ENCODE measurements around the gene SYTL5. TPM values are rescaled to one million over a fixed set of nuclear protein-coding genes. Genes with fewer than 3 reads are reported as not detected.
A peak's percentile ranks its signal among the peaks of the same experiment; 100 is the strongest.

Gene SYTL5
- total and polyA plus RNA-seq, 2 experiments from 2014 or later: not detected

- TF ChIP-seq EZH2 (IDR thresholded peaks at IDR 0.05; ENCODE audit: insufficient read depth, poor library complexity, severe bottlenecking) (no peak), EZH2phosphoT487 (IDR thresholded peaks at IDR 0.05; ENCODE audit: insufficient read depth, low read depth) (no peak)
- Histone ChIP-seq H3K4me3 (no peak overlapping the region), H3F3A (ENCODE audit: insufficient read depth) (no peaks in the 10 kb centered on the region), H3K27me3 (replicated peaks; ENCODE audit: insufficient read depth) (no peaks in the 10 kb centered on the region), H3K79me2 (ENCODE audit: insufficient read depth) (no peaks in the 10 kb centered on the region), H3K27ac (no peak overlapping the region), H2AFZ (no peak overlapping the region), H3K4me1 (ENCODE audit: insufficient read depth) (no peaks in the 10 kb centered on the region), H3K36me3 (ENCODE audit: low read depth) (no peaks in the 10 kb centered on the region), H4K20me1 (ENCODE audit: insufficient read depth) (no peaks in the 10 kb centered on the region), H3K4me2 (ENCODE audit: unreplicated experiment) (no peak overlapping the region), H3K9me3 (ENCODE audit: low read depth) (no peaks in the 10 kb centered on the region), H3K9ac (no peak overlapping the region), H3K9me2 (ENCODE audit: insufficient read depth) (no peaks in the 10 kb centered on the region)
- in situ Hi-C loops (cut with MboI): no loop called here
- peak; percentile 49 for DNase-seq
- WGBS, 2 experiments (ENCODE audit: low coverage in 1 of 2, low lambda C conversion rate in 2 of 2, missing lambda C conversion rate in 2 of 2): 41 to 51% methylated on average over 2 of the region's 2 CpGs
These were observed 30.1 kb downstream of the SYTL5 start for GRCh38 chrX:38036466-38036865.

- H3K27me3 ChIP-seq (replicated peaks; ENCODE audit: insufficient read depth): no peaks in the 10 kb centered on the region
- H3K9me3 ChIP-seq (ENCODE audit: low read depth): no peaks in the 10 kb centered on the region
- H2AFZ ChIP-seq: no peak overlapping the region
- no peak overlapping the region for H3K4me2 ChIP-seq (ENCODE audit: unreplicated experiment)
- TF ChIP-seq EZH2 (IDR thresholded peaks at IDR 0.05; ENCODE audit: insufficient read depth, poor library complexity, severe bottlenecking) (no peak), EZH2phosphoT487 (IDR thresholded peaks at IDR 0.05; ENCODE audit: insufficient read depth, low read depth) (no peak)
- no peak overlapping the region for H3K4me3 ChIP-seq
- in situ Hi-C loops (cut with MboI): no loop called here
- no peaks in the 10 kb centered on the region for H4K20me1 ChIP-seq (ENCODE audit: insufficient read depth)
- H3F3A ChIP-seq (ENCODE audit: insufficient read depth): no peaks in the 10 kb centered on the region
- no peaks in the 10 kb centered on the region for H3K9me2 ChIP-seq (ENCODE audit: insufficient read depth)
- no peak overlapping the region for H3K9ac ChIP-seq
- H3K36me3 ChIP-seq (ENCODE audit: low read depth): no peaks in the 10 kb centered on the region
- DNase-seq: no peak
- H3K27ac ChIP-seq: no peak overlapping the region
- 66 to 78% methylated on average over 2 of the region's 2 CpGs for WGBS, 2 experiments (ENCODE audit: low coverage in 1 of 2, low lambda C conversion rate in 2 of 2, missing lambda C conversion rate in 2 of 2)
- no peaks in the 10 kb centered on the region for H3K79me2 ChIP-seq (ENCODE audit: insufficient read depth)
- H3K4me1 ChIP-seq (ENCODE audit: insufficient read depth): no peaks in the 10 kb centered on the region
These were observed 32.1 kb downstream of the SYTL5 start for GRCh38 chrX:38038501-38038900.

GRCh38 chrX:38041237-38041636 lies 34.9 kb downstream of the SYTL5 start:
- TF ChIP-seq EZH2 (IDR thresholded peaks at IDR 0.05; ENCODE audit: insufficient read depth, poor library complexity, severe bottlenecking) (no peak), EZH2phosphoT487 (IDR thresholded peaks at IDR 0.05; ENCODE audit: insufficient read depth, low read depth) (no peak)
- Histone ChIP-seq H3K9me2 (ENCODE audit: insufficient read depth) (no peaks in the 10 kb centered on the region), H3K27ac (no peak overlapping the region), H4K20me1 (ENCODE audit: insufficient read depth) (no peaks in the 10 kb centered on the region), H3K4me1 (ENCODE audit: insufficient read depth) (no peaks in the 10 kb centered on the region), H3K9ac (no peak overlapping the region), H3K4me3 (no peak overlapping the region), H3K79me2 (ENCODE audit: insufficient read depth) (no peaks in the 10 kb centered on the region), H3K27me3 (replicated peaks; ENCODE audit: insufficient read depth) (no peaks in the 10 kb centered on the region), H2AFZ (no peak overlapping the region), H3K4me2 (ENCODE audit: unreplicated experiment) (no peak overlapping the region), H3F3A (ENCODE audit: insufficient read depth) (no peaks in the 10 kb centered on the region), H3K9me3 (ENCODE audit: low read depth) (no peaks in the 10 kb centered on the region), H3K36me3 (ENCODE audit: low read depth) (no peaks in the 10 kb centered on the region)
- DNase-seq: no peak
- 68 to 76% methylated on average over 3 of the region's 3 CpGs for WGBS, 2 experiments (ENCODE audit: low coverage in 1 of 2, low lambda C conversion rate in 2 of 2, missing lambda C conversion rate in 2 of 2)
- in situ Hi-C loops (cut with MboI): no loop called here

- no peak for DNase-seq
- in situ Hi-C loops (cut with MboI): no loop called here
- Histone ChIP-seq H3K79me2 (ENCODE audit: insufficient read depth) (no peaks in the 10 kb centered on the region), H2AFZ (no peak overlapping the region), H3K36me3 (ENCODE audit: low read depth) (no peaks in the 10 kb centered on the region), H3F3A (ENCODE audit: insufficient read depth) (no peaks in the 10 kb centered on the region), H3K4me1 (ENCODE audit: insufficient read depth) (no peaks in the 10 kb centered on the region), H3K27ac (no peak overlapping the region), H3K4me2 (ENCODE audit: unreplicated experiment) (no peak overlapping the region), H3K9ac (no peak overlapping the region), H3K9me2 (ENCODE audit: insufficient read depth) (no peaks in the 10 kb centered on the region), H3K27me3 (replicated peaks; ENCODE audit: insufficient read depth) (no peaks in the 10 kb centered on the region), H4K20me1 (ENCODE audit: insufficient read depth) (no peaks in the 10 kb centered on the region), H3K4me3 (no peak overlapping the region), H3K9me3 (ENCODE audit: low read depth) (no peaks in the 10 kb centered on the region)
- WGBS, 2 experiments (ENCODE audit: low coverage in 1 of 2, low lambda C conversion rate in 2 of 2, missing lambda C conversion rate in 2 of 2): 56 to 76% methylated on average over 3 of the region's 3 CpGs
- TF ChIP-seq EZH2phosphoT487 (IDR thresholded peaks at IDR 0.05; ENCODE audit: insufficient read depth, low read depth): no peak
These were observed 38.3 kb downstream of the SYTL5 start for GRCh38 chrX:38044701-38045100.

- Histone ChIP-seq H3K9ac (no peak overlapping the region), H3K4me3 (no peak overlapping the region), H3K4me2 (ENCODE audit: unreplicated experiment) (no peak overlapping the region), H3K9me2 (ENCODE audit: insufficient read depth) (no peaks in the 10 kb centered on the region), H3K4me1 (ENCODE audit: insufficient read depth) (no peaks in the 10 kb centered on the region), H4K20me1 (ENCODE audit: insufficient read depth) (no peaks in the 10 kb centered on the region), H2AFZ (no peak overlapping the region), H3K9me3 (ENCODE audit: low read depth) (no peaks in the 10 kb centered on the region), H3F3A (ENCODE audit: insufficient read depth) (no peaks in the 10 kb centered on the region), H3K36me3 (ENCODE audit: low read depth) (no peaks in the 10 kb centered on the region), H3K27me3 (replicated peaks; ENCODE audit: insufficient read depth) (no peaks in the 10 kb centered on the region), H3K79me2 (ENCODE audit: insufficient read depth) (no peaks in the 10 kb centered on the region), H3K27ac (no peak overlapping the region)
- TF ChIP-seq EZH2 (IDR thresholded peaks at IDR 0.05; ENCODE audit: insufficient read depth, poor library complexity, severe bottlenecking): no peak
- no peak for TF ChIP-seq EZH2phosphoT487 (IDR thresholded peaks at IDR 0.05; ENCODE audit: insufficient read depth, low read depth)
- WGBS, 2 experiments (ENCODE audit: low coverage in 1 of 2, low lambda C conversion rate in 2 of 2, missing lambda C conversion rate in 2 of 2): 89 to 97% methylated on average over 3 of the region's 3 CpGs
- in situ Hi-C loops (cut with MboI): no loop called here
- DNase-seq: no peak
These were observed 39.3 kb downstream of the SYTL5 start for GRCh38 chrX:38045538-38046096.

Data from GM23248 (cell line).